Heart right ventricle (tissue), 16 donors: ENCODE data around the gene QRFP. TPM values are rescaled to one million over a fixed set of nuclear protein-coding genes. Genes with fewer than 3 reads are reported as not detected.
A peak's percentile ranks its signal among the peaks of the same experiment; 100 is the strongest.

Source experiments
- ATAC-seq, 8 donors: fragments of 200-7000 bp; cut with Tn5 transposase; one replicate each; pipeline ENCODE4 v1.9.1; 2020; ENCODE audit warnings: mild to moderate bottlenecking in 8 of 8, moderate library complexity in 8 of 8, moderate number of reproducible peaks in 1 of 8
- DNase-seq, 2 donors: peaks; one replicate each; pipeline ENCODE4 v3.0.0-alpha.2; 2020
- H3K27ac ChIP-seq, 10 donors: fragments of 200-600 bp; sonication (generic) in 2 of 10; one replicate each; pipeline versions ENCODE4 v1.5.0 to v1.8.0; 2020 to 2022; ENCODE audit warnings: mild to moderate bottlenecking in 3 of 10
- H3K27me3 ChIP-seq, 7 donors: fragments of 200-600 bp; one replicate each; pipeline ENCODE4 v1.8.0; 2021 to 2022; ENCODE audit warnings: mild to moderate bottlenecking in 2 of 7
- H3K36me3 ChIP-seq, 9 donors: fragments of 200-600 bp; sonication (generic) in 1 of 9; one replicate each; pipeline versions ENCODE4 v1.5.0 to v1.8.0; 2020 to 2022; ENCODE audit warnings: mild to moderate bottlenecking in 2 of 9
- H3K4me1 ChIP-seq, 9 donors: fragments of 200-600 bp; sonication (generic) in 1 of 9; one replicate each; pipeline versions ENCODE4 v1.5.0 to v1.8.0; 2020 to 2022; ENCODE audit warnings: mild to moderate bottlenecking in 4 of 9
- H3K4me3 ChIP-seq, 10 donors: fragments of 200-600 bp; sonication (generic) in 2 of 10; one replicate each; pipeline versions ENCODE4 v1.5.0 to v1.8.0; 2020 to 2022; ENCODE audit warnings: mild to moderate bottlenecking in 7 of 10, moderate library complexity in 2 of 10
- H3K9me3 ChIP-seq, 11 donors: fragments of 200-600 bp in 10 of 11; sonication (generic) in 2 of 11; one replicate each; pipeline versions ENCODE4 v1.5.0 to v1.8.0; 2013 to 2022; ENCODE audit warnings: mild to moderate bottlenecking in 2 of 11, control low read depth in 1 of 11, moderate library complexity in 1 of 11
- CTCF ChIP-seq, 9 donors: fragments of 200-600 bp; sonication (generic) in 2 of 9; IDR thresholded peaks; one replicate each; pipeline versions ENCODE4 v1.5.0 to v1.8.0; 2021 to 2022; ENCODE audit warnings: antibody characterized with exemption in 9 of 9, mild to moderate bottlenecking in 5 of 9, moderate library complexity in 1 of 9
- WGBS, 2 donors: extraction: QIAGEN DNeasy Blood & Tissue Kit; methylation state at CpG; one replicate each; pipeline ENCODE4 v1.1.7; 2013; ENCODE audit warnings: inconsistent platforms in 1 of 2; 5-methylcytosine and 5-hydroxymethylcytosine counted together
- intact Hi-C, 10 donors: fragments of 100-400 bp; cut with DNase I; formaldehyde crosslinking; loops; one replicate each; pipeline versions ENCODE4 v1.11.1 to v1.14.2; 2022
- polyA plus RNA-seq, 2 donors: library from polyadenylated mRNA; stranded (reverse); fragments of 200-250 nt; gene quantifications; one replicate each; pipeline ENCODE4 v1.2.3, GENCODE V29; 2013
- total RNA-seq, 10 donors: library from RNA; stranded (reverse); fragmentation: NEBNext Ultra II Directional in 3 of 10; extraction: Animal tissue kit (Norgen Biotek cat#: 25700) in 3 of 10; gene quantifications; one replicate each; pipeline versions ENCODE4 v1.2.1 to v1.2.4, GENCODE V29; 2021 to 2023
- donor health status: Arrhythmogenic right ventricular cardiomyopathy.
- donor health status: ischemic (EF 13 %, LVEDD 7.1; RV severe dilation, severe dysfunction).
- donor health status: healthy with polysubstance abuse.
- donor health status: DM: no; HTN: yes; CAD: no.
- donor health status: DM: no; HTN: no; CAD: no.
- donor health status: ischemic (EF 25% LVEDD 6.9; RV normal size, moderate dysfunction).
- donor health status: ischemic (EF 25% LVEDD 5.7; RV mildly dilated, moderate dysfunction).
- donor health status: healthy.
- donor health status: DM: yes; HTN: yes; CAD: no.
- donor health status: Ischemic cardiomyopathy.
- donor health status: ischemic (EF 35%, LVEDD 5.7; RV mildly dilated, moderate dysfunction).
- donor health status: nonischemic (EF 11% LVEDD 7.7; RV severe dilation, severe dysfunction).
- donor health status: DM: yes; HTN: yes; CAD: no.
- donor health status: PGD.
- donor health status: ischemic (EF 29% LVEDD 5.4; RV normal size, mild dysfunction).
- donor health status: nonischemic (EF 23%, LVEDD 6.1; RV moderate dilation, normal function).

The QRFP gene
- total and polyA plus RNA-seq, 12 donors = 0.06 TPM; not detected in 11

- ATAC-seq (no peak), DNase-seq (no peak)
- TF ChIP-seq CTCF (IDR thresholded peaks at IDR 0.05) = no peak
- intact Hi-C loops = loop anchor here in 5 of 10 donors (5.0 to 10.0 kb wide), 3 partner anchors 129 to 179 kb away; no protein-coding TSS in a partner anchor
- no peak overlapping the region for H3K27ac ChIP-seq
- H3K4me3 ChIP-seq = no peak overlapping the region
- peaks cover 5 to 74% (median 41%) of the 10 kb centered on the region in 9 donors for H3K4me1 ChIP-seq
- peaks cover 0 to 92% (median 4%) of the 10 kb centered on the region in 9 donors for H3K36me3 ChIP-seq
- no peaks in the 10 kb centered on the region for H3K27me3 ChIP-seq
- 95% methylated on average over 3 of the region's 3 CpGs for WGBS, 2 donors
- H3K9me3 ChIP-seq = no peaks in the 10 kb centered on the region
These were observed 28.4 kb downstream of the QRFP start for GRCh38 chr9:130868230-130868629.

GRCh38 chr9:130867556-130867955 lies 29.1 kb downstream of the QRFP start:
- H3K27ac ChIP-seq = no peak overlapping the region
- peaks cover 0 to 92% (median 3%) of the 10 kb centered on the region in 9 donors for H3K36me3 ChIP-seq

GRCh38 chr9:130866474-130866965 lies 30.1 kb downstream of the QRFP start:
- Histone ChIP-seq H3K27me3 (no peaks in the 10 kb centered on the region), H3K27ac (peak overlapping the region in 1 of 10 donors; percentile 2), H3K36me3 (peaks cover 0 to 86% (median 0%) of the 10 kb centered on the region in 9 donors), H3K9me3 (no peaks in the 10 kb centered on the region), H3K4me1 (peaks cover 0 to 74% (median 36%) of the 10 kb centered on the region in 9 donors), H3K4me3 (no peak overlapping the region)
- ATAC-seq = peak in 5 of 8 donors; percentile 43 to 56 (median 47)
- peak; percentile 63 to 85 (median 77) for TF ChIP-seq CTCF (IDR thresholded peaks at IDR 0.05)
- 50 to 56% methylated on average over 4 of the region's 4 CpGs for WGBS, 2 donors
- peak in 1 of 2 donors; percentile 75 for DNase-seq
- intact Hi-C loops = loop anchor here in 6 of 10 donors (2.0 to 10.0 kb wide), 5 partner anchors 74 to 181 kb away; no protein-coding TSS in a partner anchor

More at GRCh38 chr9:130867556-130867955, 29.1 kb downstream of the QRFP start:
- H3K4me1 ChIP-seq = peaks cover 0 to 74% (median 35%) of the 10 kb centered on the region in 9 donors
- 90 to 92% methylated on average over 9 of the region's 9 CpGs for WGBS, 2 donors
- ATAC-seq (no peak), DNase-seq (no peak)
- H3K27me3 ChIP-seq = no peaks in the 10 kb centered on the region
- TF ChIP-seq CTCF (IDR thresholded peaks at IDR 0.05) = no peak
- no peaks in the 10 kb centered on the region for H3K9me3 ChIP-seq
- no peak overlapping the region for H3K4me3 ChIP-seq
- intact Hi-C loops = loop anchor here in 6 of 10 donors (2.0 to 10.0 kb wide), 5 partner anchors 73 to 180 kb away; no protein-coding TSS in a partner anchor

GRCh38 chr9:130865921-130866320 lies 30.7 kb downstream of the QRFP start:
- no peak overlapping the region for H3K27ac ChIP-seq
- no peaks in the 10 kb centered on the region for H3K9me3 ChIP-seq
- no peaks in the 10 kb centered on the region for H3K27me3 ChIP-seq
- WGBS, 2 donors = 98% methylated on average over 3 of the region's 3 CpGs
- DNase-seq (no peak), ATAC-seq (no peak)
- intact Hi-C loops = loop anchor here in 7 of 10 donors (2.0 to 10.0 kb wide), 7 partner anchors 75 to 181 kb away; no protein-coding TSS in a partner anchor
- TF ChIP-seq CTCF (IDR thresholded peaks at IDR 0.05) = no peak
- H3K36me3 ChIP-seq = peaks cover 0 to 80% (median 0%) of the 10 kb centered on the region in 9 donors
- no peak overlapping the region for H3K4me3 ChIP-seq
- peaks cover 2 to 74% (median 36%) of the 10 kb centered on the region in 9 donors for H3K4me1 ChIP-seq
